CD4-positive, alpha-beta T cell treated with Interleukin-1 beta for 1 hour (primary cell): Measurements from ENCODE around the gene PCDHA3.
"Not testable (repeated sequence)": the region's sequence is repeated elsewhere in the genome, so short reads cannot be mapped to it uniquely, and the experiment has no call there.

ENCODE experiments used
- DNase-seq, 2 donors: peaks; one replicate each; pipeline ENCODE4 v3.0.0-alpha.2; 2020 to 2022

PCDHA3 gene

GRCh38 chr5:140800816-140801493 lies at the start of gene PCDHA3:
Gene PCDHA3, plus strand, starts transcription at chr5:140801057.
- DNase-seq: no peak

- no peak for DNase-seq
Measured at GRCh38 chr5:140753561-140753960, 47.3 kb upstream of the PCDHA3 start.

- DNase-seq: no peak
Measured at GRCh38 chr5:140764177-140764973, 36.5 kb upstream of the PCDHA3 start.

GRCh38 chr5:140767444-140767843 lies 33.4 kb upstream of the PCDHA3 start:
- no peak for DNase-seq

- no peak for DNase-seq
Measured at GRCh38 chr5:140780512-140780911, 20.3 kb upstream of the PCDHA3 start.

GRCh38 chr5:140785905-140786686 lies 14.8 kb upstream of the PCDHA3 start, which contains the start of gene PCDHA1:
Gene PCDHA1, plus strand, starts transcription at chr5:140786140.
- DNase-seq: no peak

GRCh38 chr5:140787422-140787821 lies 13.4 kb upstream of the PCDHA3 start:
- DNase-seq: not testable (repeated sequence)

- not testable (repeated sequence) for DNase-seq
Measured at GRCh38 chr5:140787849-140788504, 12.9 kb upstream of the PCDHA3 start.

GRCh38 chr5:140791089-140791488 lies 9.8 kb upstream of the PCDHA3 start:
- DNase-seq: no peak

- DNase-seq: no peak
Measured at GRCh38 chr5:140794595-140795258, 6.1 kb upstream of the PCDHA3 start, which contains the start of gene PCDHA2. Gene PCDHA2, plus strand, starts transcription at chr5:140794852.

GRCh38 chr5:140795259-140795641 lies 5.6 kb upstream of the PCDHA3 start:
- DNase-seq: no peak

GRCh38 chr5:140796072-140796717 lies 4.7 kb upstream of the PCDHA3 start:
- DNase-seq: not testable (repeated sequence)

- no peak for DNase-seq
Measured at GRCh38 chr5:140796718-140797095, 4.2 kb upstream of the PCDHA3 start.

- DNase-seq: no peak
Measured at GRCh38 chr5:140801494-140801841, 611 bp downstream of the PCDHA3 start.

GRCh38 chr5:140802381-140802780 lies 1.5 kb downstream of the PCDHA3 start:
- DNase-seq: not testable (repeated sequence)

- no peak for DNase-seq
Measured at GRCh38 chr5:140802781-140803271, 2.0 kb downstream of the PCDHA3 start.

GRCh38 chr5:140806834-140807775 lies 6.2 kb downstream of the PCDHA3 start, which contains the start of gene PCDHA4:
Gene PCDHA4, plus strand, starts transcription at chr5:140807068.
- DNase-seq: no peak

- not testable (repeated sequence) for DNase-seq
Measured at GRCh38 chr5:140808241-140808888, 7.5 kb downstream of the PCDHA3 start.

GRCh38 chr5:140808889-140809291 lies 8.0 kb downstream of the PCDHA3 start:
- DNase-seq: no peak
